ENCODE data around the gene CEP128. TPM values are rescaled to one million over a fixed set of nuclear protein-coding genes. Genes with fewer than 3 reads are reported as not detected.

Gene CEP128
- total and polyA plus RNA-seq, 2 experiments from 2014 or later: 2.4 to 5.2 TPM

GRCh38 chr14:80942191-80942600, 658 bp upstream of the CEP128 start:
- H3K36me3 ChIP-seq (ENCODE audit: low read depth): no peaks in the 10 kb centered on the region
- 0 out of 2 replicates have a peak overlapping the region, but pooled peaks have one; percentile 8 for H3K27ac ChIP-seq
- 56 to 57% methylated on average over 5 of the region's 5 CpGs for WGBS, 2 experiments (ENCODE audit: low coverage in 1 of 2, low lambda C conversion rate in 2 of 2, missing lambda C conversion rate in 2 of 2)
- in situ Hi-C loops (cut with MboI): no loop called here
- H3K79me2 ChIP-seq (ENCODE audit: insufficient read depth): peaks cover 6% of the 10 kb centered on the region
- no peak for TF ChIP-seq EZH2phosphoT487 (IDR thresholded peaks at IDR 0.05; ENCODE audit: insufficient read depth, low read depth)
- H3K9me3 ChIP-seq (ENCODE audit: low read depth): no peaks in the 10 kb centered on the region
- no peaks in the 10 kb centered on the region for H4K20me1 ChIP-seq (ENCODE audit: insufficient read depth)
- peaks cover 5% of the 10 kb centered on the region for H3F3A ChIP-seq (ENCODE audit: insufficient read depth)
- peak overlapping the region; percentile 97 for H2AFZ ChIP-seq
- H3K9ac ChIP-seq: peak overlapping the region; percentile 42; the same call in 1 of the 2 replicates
- no peak for DNase-seq
- peak overlapping the region; percentile 63 for H3K4me2 ChIP-seq (ENCODE audit: unreplicated experiment)
- no peaks in the 10 kb centered on the region for H3K9me2 ChIP-seq (ENCODE audit: insufficient read depth)
- H3K27me3 ChIP-seq (replicated peaks; ENCODE audit: insufficient read depth): no peaks in the 10 kb centered on the region
- peak overlapping the region; percentile 45 for H3K4me3 ChIP-seq
- H3K4me1 ChIP-seq (ENCODE audit: insufficient read depth): peaks cover 17% of the 10 kb centered on the region

DNA sequence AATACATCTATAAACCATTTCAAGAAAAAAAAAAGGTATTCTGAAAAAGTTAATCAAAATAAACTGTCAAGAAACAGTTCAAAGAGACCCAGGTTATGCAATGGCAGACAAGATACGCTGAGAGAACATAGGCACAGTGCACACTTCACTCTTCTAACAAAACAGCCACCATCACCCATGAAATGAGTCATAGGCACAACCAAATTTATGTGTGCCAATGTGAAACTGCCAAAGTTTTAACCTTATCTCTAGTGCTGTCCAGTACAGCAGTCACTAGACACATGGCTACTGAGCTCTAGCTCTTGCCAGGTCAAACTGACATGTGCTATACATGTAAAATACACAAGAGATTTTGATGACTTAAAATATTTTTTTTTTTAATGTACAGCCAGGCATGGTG, 1.4 kb downstream of the CEP128 start:
- no peaks in the 10 kb centered on the region for H3K9me2 ChIP-seq (ENCODE audit: insufficient read depth)
- 90 to 91% methylated on average over 1 of the region's 1 CpG for WGBS, 2 experiments (ENCODE audit: low coverage in 1 of 2, low lambda C conversion rate in 2 of 2, missing lambda C conversion rate in 2 of 2)
- H2AFZ ChIP-seq: no peak overlapping the region
- no peak overlapping the region for H3K9ac ChIP-seq
- in situ Hi-C loops (cut with MboI): no loop called here
- no peak overlapping the region for H3K4me3 ChIP-seq
- H3K79me2 ChIP-seq (ENCODE audit: insufficient read depth): peaks cover 6% of the 10 kb centered on the region
- no peaks in the 10 kb centered on the region for H3F3A ChIP-seq (ENCODE audit: insufficient read depth)
- H3K4me1 ChIP-seq (ENCODE audit: insufficient read depth): peaks cover 17% of the 10 kb centered on the region
- no peak for TF ChIP-seq EZH2phosphoT487 (IDR thresholded peaks at IDR 0.05; ENCODE audit: insufficient read depth, low read depth)
- TF ChIP-seq EZH2 (IDR thresholded peaks at IDR 0.05; ENCODE audit: insufficient read depth, poor library complexity, severe bottlenecking): no peak
- no peaks in the 10 kb centered on the region for H3K9me3 ChIP-seq (ENCODE audit: low read depth)
- H3K4me2 ChIP-seq (ENCODE audit: unreplicated experiment): no peak overlapping the region
- no peaks in the 10 kb centered on the region for H3K27me3 ChIP-seq (replicated peaks; ENCODE audit: insufficient read depth)
- H4K20me1 ChIP-seq (ENCODE audit: insufficient read depth): no peaks in the 10 kb centered on the region
- no peaks in the 10 kb centered on the region for H3K36me3 ChIP-seq (ENCODE audit: low read depth)
- DNase-seq: peak; percentile 22
- H3K27ac ChIP-seq: no peak overlapping the region

DNA sequence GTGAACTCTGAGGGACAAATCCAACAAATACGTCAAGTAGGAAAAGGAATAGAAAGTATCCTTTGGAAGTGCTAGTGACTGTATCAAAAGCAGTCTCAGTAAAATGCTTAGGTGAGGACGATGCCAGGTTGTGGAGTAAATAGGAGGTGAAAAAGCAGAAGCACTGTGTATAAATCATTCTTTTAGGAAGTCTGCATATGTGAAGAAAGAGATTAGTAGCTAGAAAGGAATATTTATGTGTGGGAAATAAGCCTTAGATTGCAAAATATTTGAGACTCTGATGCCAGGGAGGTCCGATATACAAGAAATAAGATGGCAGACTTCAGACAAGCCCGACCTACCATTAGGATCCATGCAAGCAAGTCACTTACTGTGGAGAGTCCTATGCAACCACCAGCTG, 7.9 kb downstream of the CEP128 start:
- Histone ChIP-seq H3K9ac (no peak overlapping the region), H3F3A (ENCODE audit: insufficient read depth) (peaks cover 20% of the 10 kb centered on the region), H3K27ac (no peak overlapping the region), H3K4me3 (no peak overlapping the region), H3K36me3 (ENCODE audit: low read depth) (no peaks in the 10 kb centered on the region), H3K79me2 (ENCODE audit: insufficient read depth) (peaks cover 5% of the 10 kb centered on the region; the same call in 1 of the 2 replicates), H3K4me1 (ENCODE audit: insufficient read depth) (peaks cover 14% of the 10 kb centered on the region), H3K9me2 (ENCODE audit: insufficient read depth) (no peaks in the 10 kb centered on the region), H4K20me1 (ENCODE audit: insufficient read depth) (no peaks in the 10 kb centered on the region), H3K4me2 (ENCODE audit: unreplicated experiment) (no peak overlapping the region), H3K9me3 (ENCODE audit: low read depth) (no peaks in the 10 kb centered on the region), H3K27me3 (replicated peaks; ENCODE audit: insufficient read depth) (no peaks in the 10 kb centered on the region), H2AFZ (no peak overlapping the region)
- in situ Hi-C loops (cut with MboI): no loop called here
- no peak for DNase-seq
- WGBS, 2 experiments (ENCODE audit: low coverage in 1 of 2, low lambda C conversion rate in 2 of 2, missing lambda C conversion rate in 2 of 2): 86 to 91% methylated on average over 4 of the region's 4 CpGs
- no peak for TF ChIP-seq EZH2 (IDR thresholded peaks at IDR 0.05; ENCODE audit: insufficient read depth, poor library complexity, severe bottlenecking)
- no peak for TF ChIP-seq EZH2phosphoT487 (IDR thresholded peaks at IDR 0.05; ENCODE audit: insufficient read depth, low read depth)

GRCh38 chr14:80933282-80933681, 8.3 kb downstream of the CEP128 start:
- Histone ChIP-seq H3K4me2 (ENCODE audit: unreplicated experiment) (no peak overlapping the region), H4K20me1 (ENCODE audit: insufficient read depth) (no peaks in the 10 kb centered on the region), H3K27ac (no peak overlapping the region), H3K9me2 (ENCODE audit: insufficient read depth) (no peaks in the 10 kb centered on the region), H3K4me1 (ENCODE audit: insufficient read depth) (peaks cover 14% of the 10 kb centered on the region), H3K9ac (no peak overlapping the region), H3K4me3 (no peak overlapping the region), H3K79me2 (ENCODE audit: insufficient read depth) (peaks cover 9% of the 10 kb centered on the region; the same call in 1 of the 2 replicates), H2AFZ (no peak overlapping the region), H3F3A (ENCODE audit: insufficient read depth) (peaks cover 20% of the 10 kb centered on the region), H3K36me3 (ENCODE audit: low read depth) (no peaks in the 10 kb centered on the region), H3K9me3 (ENCODE audit: low read depth) (no peaks in the 10 kb centered on the region), H3K27me3 (replicated peaks; ENCODE audit: insufficient read depth) (no peaks in the 10 kb centered on the region)
- DNase-seq: no peak
- TF ChIP-seq EZH2 (IDR thresholded peaks at IDR 0.05; ENCODE audit: insufficient read depth, poor library complexity, severe bottlenecking): no peak
- no peak for TF ChIP-seq EZH2phosphoT487 (IDR thresholded peaks at IDR 0.05; ENCODE audit: insufficient read depth, low read depth)
- in situ Hi-C loops (cut with MboI): no loop called here

- WGBS, 2 experiments (ENCODE audit: low coverage in 1 of 2, low lambda C conversion rate in 2 of 2, missing lambda C conversion rate in 2 of 2): 21 to 25% methylated on average over 8 of the region's 8 CpGs
- in situ Hi-C loops (cut with MboI): no loop called here
- TF ChIP-seq EZH2phosphoT487 (IDR thresholded peaks at IDR 0.05; ENCODE audit: insufficient read depth, low read depth) (0 out of 2 replicates have a peak, but pooled peaks have one; percentile 49), EZH2 (IDR thresholded peaks at IDR 0.05; ENCODE audit: insufficient read depth, poor library complexity, severe bottlenecking) (no peak)
- Histone ChIP-seq H4K20me1 (ENCODE audit: insufficient read depth) (no peaks in the 10 kb centered on the region), H3K9me3 (ENCODE audit: low read depth) (no peaks in the 10 kb centered on the region), H2AFZ (no peak overlapping the region), H3K9me2 (ENCODE audit: insufficient read depth) (no peaks in the 10 kb centered on the region), H3K27ac (peak overlapping the region; percentile 46), H3K27me3 (replicated peaks; ENCODE audit: insufficient read depth) (no peaks in the 10 kb centered on the region), H3K4me2 (ENCODE audit: unreplicated experiment) (peak overlapping the region; percentile 67), H3K79me2 (ENCODE audit: insufficient read depth) (peaks cover 16% of the 10 kb centered on the region; the same call in 1 of the 2 replicates), H3F3A (ENCODE audit: insufficient read depth) (peaks cover 25% of the 10 kb centered on the region), H3K4me1 (ENCODE audit: insufficient read depth) (peaks cover 27% of the 10 kb centered on the region), H3K4me3 (peak overlapping the region; percentile 8; the same call in 1 of the 2 replicates), H3K36me3 (ENCODE audit: low read depth) (no peaks in the 10 kb centered on the region), H3K9ac (no peak overlapping the region)
- peak; percentile 92 for DNase-seq
Measured at GRCh38 chr14:80930836-80931389, 10.6 kb downstream of the CEP128 start.
